Gastroesophageal sphincter (tissue), 4 donors: ENCODE data around the gene EIF4E2. TPM values are rescaled to one million over a fixed set of nuclear protein-coding genes. Genes with fewer than 3 reads are reported as not detected.

Experiments used
- ATAC-seq: fragments of 150-250 bp; one replicate; pipeline ENCODE4 v1.9.1; 2016; ENCODE audit warnings: mild to moderate bottlenecking, moderate library complexity
- H3K27ac ChIP-seq, 4 donors: fragments of 200-600 bp; sonication (generic) in 3 of 4; 1 replicate in 3 of 4; 2 replicates in 1 of 4; pipeline ENCODE4 v1.5.1; 2016 to 2019
- H3K27me3 ChIP-seq: fragments of 200-600 bp; sonication (generic); one replicate; pipeline ENCODE4 v1.5.1; 2019
- H3K36me3 ChIP-seq, 2 donors: fragments of 200-600 bp; sonication (generic); one replicate each; pipeline ENCODE4 v1.5.1; 2019; ENCODE audit warnings: control low read depth in 1 of 2
- H3K4me1 ChIP-seq, 3 donors: fragments of 200-600 bp; sonication (generic); 1 replicate in 2 of 3; 2 replicates in 1 of 3; pipeline ENCODE4 v1.5.1; 2016 to 2019; ENCODE audit warnings: control low read depth in 2 of 3
- H3K4me3 ChIP-seq, 2 donors: fragments of 200-600 bp; sonication (generic); one replicate each; pipeline ENCODE4 v1.5.1; 2019; ENCODE audit warnings: mild to moderate bottlenecking in 1 of 2, moderate library complexity in 1 of 2
- H3K9me3 ChIP-seq, 3 donors: fragments of 200-600 bp; sonication (generic); one replicate each; pipeline ENCODE4 v1.5.1; 2017 to 2019; ENCODE audit warnings: control low read depth in 2 of 3
- CTCF ChIP-seq, 4 experiments: fragments of 200-600 bp in 2 of 4; fragments of 450-650 bp in 2 of 4; sonication (generic) in 1 of 4; IDR thresholded peaks; one replicate each; pipeline ENCODE4 v1.5.1; 2017 to 2019; ENCODE audit warnings: antibody characterized with exemption in 4 of 4, mild to moderate bottlenecking in 2 of 4, moderate library complexity in 2 of 4
- EP300 ChIP-seq: sonication (generic); formaldehyde crosslinking; IDR thresholded peaks from one replicate; pipeline ENCODE4 v1.6.1; 2017; ENCODE audit warnings: antibody characterized with exemption, mild to moderate bottlenecking
- POLR2A ChIP-seq, 2 donors: fragments of 450-650 bp; IDR thresholded peaks; one replicate each; pipeline ENCODE4 v1.6.1; 2017; ENCODE audit warnings: antibody characterized with exemption in 2 of 2, mild to moderate bottlenecking in 2 of 2, moderate library complexity in 1 of 2
- POLR2AphosphoS5 ChIP-seq: sonication (generic); formaldehyde crosslinking; IDR thresholded peaks from one replicate; pipeline ENCODE4 v1.6.1; 2017; ENCODE audit warnings: antibody characterized with exemption
- WGBS, 2 donors: methylation state at CpG; one replicate each; pipeline ENCODE4 v1.1.5; 2018; ENCODE audit warnings: low coverage in 1 of 2; 5-methylcytosine and 5-hydroxymethylcytosine counted together
- total RNA-seq, 4 donors: library from RNA; depleted of rRNA; stranded (reverse); fragments of >200 nt; gene quantifications; one replicate each; pipeline ENCODE4 v1.1.0, GENCODE V29; 2016

Gene EIF4E2
- total RNA-seq, 4 donors from 2014 or later: 41.6 to 61.6 (median 51.1) TPM

DNA sequence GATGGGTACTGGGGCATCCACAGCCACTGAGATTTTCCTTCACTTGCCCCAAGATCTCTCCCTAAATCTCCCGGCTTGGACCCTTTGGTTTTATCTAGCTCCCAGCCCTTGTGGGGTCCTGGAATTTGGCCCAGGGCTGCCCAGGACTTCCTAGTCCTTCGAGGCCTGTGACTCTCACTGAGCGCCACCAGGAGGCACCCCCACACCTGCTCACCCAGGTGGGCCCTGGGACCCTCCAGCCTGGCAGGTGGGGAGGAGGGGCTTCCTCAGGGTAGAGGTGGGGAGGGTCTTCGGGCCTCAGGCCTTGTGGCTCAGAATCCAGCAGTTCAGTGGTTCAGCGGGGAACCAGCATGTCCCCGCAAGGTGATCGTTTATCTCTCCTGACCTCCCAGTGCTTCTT, 42.2 kb upstream of the EIF4E2 start:
- 70 to 83% methylated on average over 1 to 2 of the region's 7 CpGs for WGBS, 2 donors
- H3K4me1 ChIP-seq: peaks cover 0 to 8% (median 0%) of the 10 kb centered on the region in 3 donors
- TF ChIP-seq CTCF (IDR thresholded peaks at IDR 0.05): no peak
- TF ChIP-seq EP300: no peak
- no peak for TF ChIP-seq POLR2A (IDR thresholded peaks at IDR 0.05)
- H3K27ac ChIP-seq: no peak overlapping the region
- H3K9me3 ChIP-seq: no peaks in the 10 kb centered on the region
- H3K36me3 ChIP-seq: no peaks in the 10 kb centered on the region
- peaks cover 36% of the 10 kb centered on the region for H3K27me3 ChIP-seq
- H3K4me3 ChIP-seq: no peak overlapping the region
- ATAC-seq: no peak

GRCh38 chr2:232511336-232511890, 39.1 kb upstream of the EIF4E2 start:
- H3K27me3 ChIP-seq: peaks cover 19% of the 10 kb centered on the region
- H3K4me3 ChIP-seq: no peak overlapping the region
- no peak for ATAC-seq
- H3K27ac ChIP-seq: no peak overlapping the region
- WGBS, 2 donors: 49% methylated on average over 2 of the region's 11 CpGs; no CpG with 5 or more reads in 1 of the 2 donors
- no peak for TF ChIP-seq EP300
- no peak for TF ChIP-seq POLR2AphosphoS5
- no peak for TF ChIP-seq CTCF (IDR thresholded peaks at IDR 0.05)
- no peak for TF ChIP-seq POLR2A (IDR thresholded peaks at IDR 0.05)
- no peaks in the 10 kb centered on the region for H3K36me3 ChIP-seq
- no peaks in the 10 kb centered on the region for H3K9me3 ChIP-seq
- no peaks in the 10 kb centered on the region for H3K4me1 ChIP-seq

GRCh38 chr2:232512602-232513001, 37.9 kb upstream of the EIF4E2 start:
- Histone ChIP-seq H3K9me3 (no peaks in the 10 kb centered on the region), H3K27me3 (peaks cover 19% of the 10 kb centered on the region), H3K27ac (no peak overlapping the region), H3K4me3 (no peak overlapping the region), H3K4me1 (no peaks in the 10 kb centered on the region), H3K36me3 (no peaks in the 10 kb centered on the region)
- no peak for ATAC-seq
- no peak for TF ChIP-seq POLR2AphosphoS5
- TF ChIP-seq POLR2A (IDR thresholded peaks at IDR 0.05): no peak
- TF ChIP-seq EP300: no peak
- TF ChIP-seq CTCF (IDR thresholded peaks at IDR 0.05): no peak
- 90% methylated on average over 2 of the region's 10 CpGs; no CpG with 5 or more reads in 1 of the 2 donors for WGBS, 2 donors

- H3K27ac ChIP-seq: no peak overlapping the region
- no peak for ATAC-seq
- H3K9me3 ChIP-seq: no peaks in the 10 kb centered on the region
- no peak overlapping the region for H3K4me3 ChIP-seq
- TF ChIP-seq POLR2AphosphoS5: no peak
- no peak for TF ChIP-seq CTCF (IDR thresholded peaks at IDR 0.05)
- TF ChIP-seq EP300: no peak
- TF ChIP-seq POLR2A (IDR thresholded peaks at IDR 0.05): no peak
- no peaks in the 10 kb centered on the region for H3K4me1 ChIP-seq
- WGBS, 2 donors: 68 to 81% methylated on average over 3 to 4 of the region's 5 CpGs
- no peaks in the 10 kb centered on the region for H3K36me3 ChIP-seq
- peaks cover 19% of the 10 kb centered on the region for H3K27me3 ChIP-seq
These were observed 37.1 kb upstream of the EIF4E2 start for GRCh38 chr2:232513353-232513752.

DNA sequence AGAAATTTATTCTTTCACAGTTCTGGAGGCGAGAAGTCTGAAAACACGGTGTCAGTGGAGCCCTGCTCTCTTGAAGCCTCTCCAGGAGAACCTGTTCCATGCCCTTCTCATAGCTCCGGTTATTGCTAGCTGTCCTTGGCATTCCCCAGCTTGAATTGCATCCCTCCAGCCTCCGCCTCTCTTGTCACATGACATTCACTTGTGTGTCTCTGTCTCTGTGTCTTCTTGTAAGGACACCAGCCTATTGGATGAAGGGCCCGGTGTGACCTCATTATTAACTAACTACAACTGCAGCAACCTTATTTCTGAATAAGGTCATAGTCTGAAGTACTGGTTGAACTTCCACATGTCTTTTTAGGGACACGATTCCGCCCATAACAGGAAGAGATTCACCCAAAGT, 34.9 kb upstream of the EIF4E2 start:
- no peaks in the 10 kb centered on the region for H3K36me3 ChIP-seq
- H3K4me1 ChIP-seq: no peaks in the 10 kb centered on the region
- WGBS, 2 donors: 94 to 96% methylated on average over 3 to 6 of the region's 7 CpGs
- no peak for ATAC-seq
- H3K27ac ChIP-seq: no peak overlapping the region
- H3K27me3 ChIP-seq: peaks cover 42% of the 10 kb centered on the region
- TF ChIP-seq POLR2A (IDR thresholded peaks at IDR 0.05): no peak
- TF ChIP-seq CTCF (IDR thresholded peaks at IDR 0.05): no peak
- no peak for TF ChIP-seq POLR2AphosphoS5
- TF ChIP-seq EP300: no peak
- no peak overlapping the region for H3K4me3 ChIP-seq
- no peaks in the 10 kb centered on the region for H3K9me3 ChIP-seq
